Neural cell (in vitro differentiated cells): ENCODE results near the gene TLR9. TPM values are rescaled to one million over a fixed set of nuclear protein-coding genes. Genes with fewer than 3 reads are reported as not detected.

Source experiments
- H2AFZ ChIP-seq: fragments of 200-600, 300-800 bp; sonication (generic), shearing (Covaris generic); 2 replicates; pipeline ENCODE4 v1.6.0; 2014; ENCODE audit warnings: low read depth, mild to moderate bottlenecking, antibody characterized with exemption, low read length, moderate library complexity
- H3F3A ChIP-seq: fragments of 200-600 bp; shearing (Covaris generic); 2 replicates; pipeline ENCODE4 v1.6.1; 2016; ENCODE audit warnings: mild to moderate bottlenecking, moderate library complexity, mixed read lengths, antibody characterized with exemption, low read length; ENCODE audit not compliant: insufficient read depth, poor library complexity, severe bottlenecking
- H3K27ac ChIP-seq: fragments of 200-600, 300-800 bp; sonication (generic), shearing (Covaris generic); 2 replicates; pipeline ENCODE4 v1.5.1; 2014; ENCODE audit warnings: mild to moderate bottlenecking, low read length, moderate library complexity
- H3K27me3 ChIP-seq: fragments of 300-800, 200-600 bp; sonication (generic), shearing (Covaris generic); 2 replicates; pipeline ENCODE4 v1.6.0; 2014; ENCODE audit warnings: mild to moderate bottlenecking, low read depth, low read length, moderate library complexity; ENCODE audit not compliant: insufficient read depth
- H3K36me3 ChIP-seq: fragments of 300-800, 200-600 bp; sonication (generic), shearing (Covaris generic); 2 replicates; pipeline ENCODE4 v1.5.1; 2014; ENCODE audit warnings: mild to moderate bottlenecking, antibody characterized with exemption, low read length, moderate library complexity; ENCODE audit not compliant: insufficient read depth
- H3K4me2 ChIP-seq: fragments of 300-800, 200-600 bp; sonication (generic), shearing (Covaris generic); 2 replicates; pipeline ENCODE4 v1.6.0; 2014; ENCODE audit warnings: mild to moderate bottlenecking, low read length
- H3K4me3 ChIP-seq: fragments of 300-800, 200-600 bp; sonication (generic), shearing (Covaris generic); 2 replicates; pipeline ENCODE4 v1.5.1; 2014; ENCODE audit warnings: mild to moderate bottlenecking, low read length, moderate library complexity
- H3K79me2 ChIP-seq: fragments of 200-600 bp; shearing (Covaris generic); replicated peaks from 2 replicates; pipeline ENCODE4 v1.6.0; 2014; ENCODE audit warnings: mild to moderate bottlenecking, low read length, moderate library complexity; ENCODE audit not compliant: insufficient read depth
- H3K9ac ChIP-seq: fragments of 300-800, 200-600 bp; sonication (generic), shearing (Covaris generic); 2 replicates; pipeline ENCODE4 v1.6.1; 2016; ENCODE audit warnings: mild to moderate bottlenecking, low read length, mixed read lengths
- H3K9me2 ChIP-seq: fragments of 200-600 bp; shearing (Covaris generic); 2 replicates; pipeline ENCODE4 v1.6.1; 2016; ENCODE audit warnings: mild to moderate bottlenecking, low read length, mixed read lengths; ENCODE audit not compliant: insufficient read depth
- H3K9me3 ChIP-seq: fragments of 200-600, 300-800 bp; sonication (generic), shearing (Covaris generic); 2 replicates; pipeline ENCODE4 v1.6.1; 2016; ENCODE audit warnings: mild to moderate bottlenecking, mixed run types, low read length, moderate library complexity, mixed read lengths
- H4K20me1 ChIP-seq: fragments of 200-600 bp; shearing (Covaris generic); 2 replicates; pipeline ENCODE4 v1.6.1; 2016; ENCODE audit warnings: mild to moderate bottlenecking, mixed run types; ENCODE audit not compliant: insufficient read depth
- CTCF ChIP-seq: fragments of 450-650 bp; IDR thresholded peaks from 2 replicates; pipeline ENCODE4 v1.5.1; 2014; ENCODE audit warnings: antibody characterized with exemption, mild to moderate bottlenecking, moderate library complexity; ENCODE audit not compliant: poor library complexity, severe bottlenecking
- EP300 ChIP-seq: fragments of 450-650 bp; conservative IDR thresholded peaks from 2 replicates; pipeline ENCODE4 v1.6.1; 2014; ENCODE audit warnings: antibody characterized with exemption, mild to moderate bottlenecking, moderate library complexity; ENCODE audit not compliant: poor library complexity, severe bottlenecking
- EZH2 ChIP-seq: fragments of 200-600, 300-800 bp; shearing (Covaris generic), sonication (generic); IDR thresholded peaks from 2 replicates; pipeline ENCODE4 v1.6.1; 2014; ENCODE audit warnings: antibody characterized with exemption, low read length, borderline replicate concordance, mild to moderate bottlenecking; ENCODE audit not compliant: insufficient read depth, poor library complexity, severe bottlenecking
- MXI1 ChIP-seq: fragments of 450-650 bp; conservative IDR thresholded peaks from 2 replicates; pipeline ENCODE4 v1.6.1; 2014; ENCODE audit warnings: antibody characterized with exemption, mild to moderate bottlenecking; ENCODE audit not compliant: poor library complexity, severe bottlenecking
- POLR2AphosphoS5 ChIP-seq: IDR thresholded peaks from 2 replicates; pipeline ENCODE4 v1.6.1; 2012
- RAD21 ChIP-seq: fragments of 450-650 bp; conservative IDR thresholded peaks from 2 replicates; pipeline ENCODE4 v1.6.1; 2014; ENCODE audit warnings: antibody characterized with exemption, mild to moderate bottlenecking, moderate library complexity
- SMC3 ChIP-seq: fragments of 450-650 bp; conservative IDR thresholded peaks from 2 replicates; pipeline ENCODE4 v1.6.1; 2014; ENCODE audit warnings: antibody characterized with exemption, mild to moderate bottlenecking, moderate library complexity; ENCODE audit not compliant: poor library complexity
- TAF1 ChIP-seq: IDR thresholded peaks from 2 replicates; pipeline ENCODE4 v1.6.1; 2012; ENCODE audit warnings: low read depth
- polyA plus RNA-seq: library from polyadenylated mRNA; depleted of rRNA; stranded (reverse); fragments of >200 nt; gene quantifications from 2 replicates; pipeline ENCODE4 v1.2.3, GENCODE V29; 2014
- TF ChIP-seq, protein P1 (sequence below): IDR thresholded peaks from 2 replicates; pipeline ENCODE4 v1.6.1; 2012; ENCODE audit warnings: borderline replicate concordance

The TLR9 gene
- polyA plus RNA-seq, 1 donor from 2014 or later = not detected

- H3K4me2 ChIP-seq = no peak overlapping the region
- H3K9me2 ChIP-seq = no peaks in the 10 kb centered on the region
- no peaks in the 10 kb centered on the region for H3F3A ChIP-seq
- no peaks in the 10 kb centered on the region for H4K20me1 ChIP-seq
- H3K27me3 ChIP-seq = no peaks in the 10 kb centered on the region
- no peak overlapping the region for H3K27ac ChIP-seq
- no peak overlapping the region for H3K4me3 ChIP-seq
- H3K9ac ChIP-seq = no peak overlapping the region
- peaks cover 9% of the 10 kb centered on the region for H3K36me3 ChIP-seq
- TF ChIP-seq EP300 (no peak), RAD21 (no peak), EZH2 (no peak), CTCF (no peak), TAF1 (no peak), SMC3 (no peak), MXI1 (no peak), POLR2AphosphoS5 (no peak)
- TF ChIP-seq, protein P1, sequence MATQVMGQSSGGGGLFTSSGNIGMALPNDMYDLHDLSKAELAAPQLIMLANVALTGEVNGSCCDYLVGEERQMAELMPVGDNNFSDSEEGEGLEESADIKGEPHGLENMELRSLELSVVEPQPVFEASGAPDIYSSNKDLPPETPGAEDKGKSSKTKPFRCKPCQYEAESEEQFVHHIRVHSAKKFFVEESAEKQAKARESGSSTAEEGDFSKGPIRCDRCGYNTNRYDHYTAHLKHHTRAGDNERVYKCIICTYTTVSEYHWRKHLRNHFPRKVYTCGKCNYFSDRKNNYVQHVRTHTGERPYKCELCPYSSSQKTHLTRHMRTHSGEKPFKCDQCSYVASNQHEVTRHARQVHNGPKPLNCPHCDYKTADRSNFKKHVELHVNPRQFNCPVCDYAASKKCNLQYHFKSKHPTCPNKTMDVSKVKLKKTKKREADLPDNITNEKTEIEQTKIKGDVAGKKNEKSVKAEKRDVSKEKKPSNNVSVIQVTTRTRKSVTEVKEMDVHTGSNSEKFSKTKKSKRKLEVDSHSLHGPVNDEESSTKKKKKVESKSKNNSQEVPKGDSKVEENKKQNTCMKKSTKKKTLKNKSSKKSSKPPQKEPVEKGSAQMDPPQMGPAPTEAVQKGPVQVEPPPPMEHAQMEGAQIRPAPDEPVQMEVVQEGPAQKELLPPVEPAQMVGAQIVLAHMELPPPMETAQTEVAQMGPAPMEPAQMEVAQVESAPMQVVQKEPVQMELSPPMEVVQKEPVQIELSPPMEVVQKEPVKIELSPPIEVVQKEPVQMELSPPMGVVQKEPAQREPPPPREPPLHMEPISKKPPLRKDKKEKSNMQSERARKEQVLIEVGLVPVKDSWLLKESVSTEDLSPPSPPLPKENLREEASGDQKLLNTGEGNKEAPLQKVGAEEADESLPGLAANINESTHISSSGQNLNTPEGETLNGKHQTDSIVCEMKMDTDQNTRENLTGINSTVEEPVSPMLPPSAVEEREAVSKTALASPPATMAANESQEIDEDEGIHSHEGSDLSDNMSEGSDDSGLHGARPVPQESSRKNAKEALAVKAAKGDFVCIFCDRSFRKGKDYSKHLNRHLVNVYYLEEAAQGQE = no peak
- H2AFZ ChIP-seq = no peak overlapping the region
- H3K79me2 ChIP-seq = peaks cover 14% of the 10 kb centered on the region
- H3K9me3 ChIP-seq = no peaks in the 10 kb centered on the region
Observed at GRCh38 chr3:52262447-52262846, 37.0 kb upstream of the TLR9 start.

GRCh38 chr3:52259448-52259847 is 34.0 kb upstream of the TLR9 start:
- Histone ChIP-seq H3K79me2 (peaks cover 14% of the 10 kb centered on the region), H3K36me3 (peaks cover 9% of the 10 kb centered on the region), H4K20me1 (no peaks in the 10 kb centered on the region), H3K9me2 (no peaks in the 10 kb centered on the region), H3F3A (no peaks in the 10 kb centered on the region), H3K4me2 (no peak overlapping the region), H2AFZ (no peak overlapping the region), H3K27me3 (no peaks in the 10 kb centered on the region), H3K27ac (no peak overlapping the region), H3K9me3 (no peaks in the 10 kb centered on the region), H3K9ac (no peak overlapping the region), H3K4me3 (no peak overlapping the region)
- TF ChIP-seq CTCF = no peak
- no peak for TF ChIP-seq SMC3
- no peak for TF ChIP-seq RAD21
- TF ChIP-seq EZH2 = no peak
- no peak for TF ChIP-seq TAF1
- no peak for TF ChIP-seq EP300
- TF ChIP-seq MXI1 = no peak
- TF ChIP-seq, protein P1 = no peak
- TF ChIP-seq POLR2AphosphoS5 = no peak
